ENCODE results near the gene LCN10.
"Not testable (repeated sequence)": the region's sequence is repeated elsewhere in the genome, so short reads cannot be mapped to it uniquely, and the experiment has no call there.

The LCN10 gene

DNA sequence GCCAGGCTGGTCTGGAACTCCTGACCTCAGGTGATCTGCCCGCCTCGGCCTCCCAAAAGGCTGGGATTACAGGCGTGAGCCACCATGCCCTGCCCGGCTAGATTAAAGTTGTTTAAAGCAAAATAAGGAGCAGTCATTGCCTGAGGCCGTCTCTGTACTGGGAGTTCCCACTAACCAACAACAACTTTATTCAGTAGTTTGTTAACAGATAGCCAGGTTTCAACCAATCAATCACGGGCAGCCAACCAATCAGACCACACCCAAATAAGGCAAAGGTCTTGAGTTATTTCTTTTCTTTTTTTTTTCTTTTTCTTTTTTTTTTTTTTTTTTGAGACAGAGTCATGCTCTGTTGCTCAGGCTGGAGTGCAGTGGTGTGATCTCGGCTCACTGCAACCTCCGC is 38.0 kb downstream of the LCN10 start:
- in situ Hi-C loops (cut with HindIII; ENCODE audit: low sequenced_read_pairs) = not testable (repeated sequence)

DNA sequence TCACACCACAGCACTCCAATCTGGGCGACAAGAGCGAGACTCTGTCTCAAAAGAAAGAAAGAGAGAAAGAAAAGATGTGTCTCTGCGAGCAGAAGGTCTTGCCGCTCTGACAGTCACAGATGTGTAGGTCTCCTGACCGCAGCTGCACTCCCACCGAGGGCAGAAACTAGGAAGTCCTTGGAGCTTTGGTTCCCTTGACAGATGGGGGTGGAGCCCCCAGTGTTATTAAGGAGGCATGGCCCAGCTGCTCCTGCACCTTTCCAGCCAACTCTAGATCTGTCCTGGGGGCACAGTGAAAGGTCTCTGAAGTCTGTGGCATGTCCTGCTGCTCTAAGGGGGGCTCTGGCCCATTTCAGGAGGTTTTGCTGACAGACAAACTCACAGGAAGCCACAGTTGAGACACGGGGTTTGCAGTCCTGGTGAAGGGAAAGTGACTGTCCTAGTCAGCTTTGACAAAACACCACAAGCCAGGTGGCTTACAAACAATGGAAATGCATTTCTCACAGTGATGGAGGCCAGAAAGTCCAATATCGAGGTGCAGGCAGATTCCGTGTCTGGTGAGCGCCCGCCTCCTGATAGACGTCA is 39.4 kb downstream of the LCN10 start:
- in situ Hi-C loops (cut with HindIII; ENCODE audit: low sequenced_read_pairs) = no loop called here

DNA sequence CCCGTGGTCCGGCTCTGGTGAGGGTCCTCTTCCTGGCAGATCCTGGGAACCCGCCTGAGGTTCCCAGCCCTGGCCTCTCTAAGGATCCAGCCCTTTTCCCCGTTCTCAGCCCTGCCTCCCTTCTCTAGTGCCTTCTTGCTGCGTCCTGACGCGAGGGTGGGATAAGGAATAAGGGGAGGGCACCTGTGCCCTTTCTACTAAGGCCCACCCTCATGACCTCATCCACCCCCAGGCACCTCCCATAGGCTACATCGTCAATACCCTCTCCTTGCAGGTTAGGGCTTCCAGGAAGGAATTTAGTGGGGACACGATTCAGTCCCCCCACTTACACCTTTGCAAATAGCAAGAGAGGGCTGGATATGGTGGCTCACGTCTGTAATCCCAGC is 41.1 kb downstream of the LCN10 start:
- in situ Hi-C loops (cut with HindIII; ENCODE audit: low sequenced_read_pairs) = no loop called here

DNA sequence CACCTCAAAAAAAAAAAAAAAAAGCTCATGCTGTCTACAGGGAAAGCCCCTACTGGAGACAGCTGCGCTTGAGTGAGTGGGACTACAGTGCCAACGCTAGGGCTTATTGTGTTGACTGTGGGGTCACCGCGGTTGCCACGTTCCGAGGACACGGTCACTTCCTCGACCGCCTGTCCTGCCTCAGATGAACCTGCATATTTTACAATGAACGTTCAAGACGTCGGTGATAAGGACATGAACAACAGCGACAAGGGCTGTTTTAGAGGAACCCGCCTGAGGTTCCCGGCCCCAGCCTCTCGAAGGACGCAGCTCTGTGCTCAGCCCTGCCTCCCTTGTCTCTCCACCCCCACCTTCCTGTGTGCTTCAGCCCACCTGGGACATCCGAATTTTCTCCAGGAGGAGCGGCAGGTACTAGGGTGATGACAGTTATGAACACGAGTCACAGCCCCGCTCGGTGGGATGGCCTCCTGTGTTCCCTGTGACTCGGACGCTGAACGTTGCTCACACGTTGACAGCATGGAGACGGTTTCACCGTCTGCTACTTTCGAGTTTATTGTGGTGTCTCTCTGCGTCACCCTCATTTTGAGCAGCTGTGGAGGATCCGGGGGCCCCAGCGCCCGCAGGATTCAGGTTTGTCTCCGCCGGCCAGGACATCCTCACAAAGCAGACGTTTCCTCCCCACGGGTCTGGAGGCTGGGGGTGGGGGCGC is 41.6 kb downstream of the LCN10 start:
- in situ Hi-C loops (cut with HindIII; ENCODE audit: low sequenced_read_pairs) = no loop called here

DNA sequence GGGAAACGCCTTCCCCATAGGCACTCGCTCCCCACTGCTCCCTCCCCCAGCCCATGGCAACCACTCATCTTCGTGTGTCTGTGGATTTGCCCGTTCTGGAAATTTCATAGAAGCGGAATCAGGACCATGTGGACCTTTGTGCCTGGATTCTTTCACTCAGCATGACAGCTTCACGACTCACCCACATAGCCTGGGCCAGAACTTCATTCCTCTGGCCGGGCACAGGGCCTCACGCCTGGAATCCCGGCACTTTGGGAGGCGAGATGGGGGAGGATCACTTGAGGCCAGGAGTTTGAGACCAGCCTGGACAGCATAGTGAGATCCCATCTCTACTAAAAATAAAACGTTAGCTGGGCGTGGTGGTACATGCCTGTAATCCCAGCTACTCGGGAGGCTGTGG is 42.4 kb downstream of the LCN10 start:
- in situ Hi-C loops (cut with HindIII; ENCODE audit: low sequenced_read_pairs) = no loop called here

DNA sequence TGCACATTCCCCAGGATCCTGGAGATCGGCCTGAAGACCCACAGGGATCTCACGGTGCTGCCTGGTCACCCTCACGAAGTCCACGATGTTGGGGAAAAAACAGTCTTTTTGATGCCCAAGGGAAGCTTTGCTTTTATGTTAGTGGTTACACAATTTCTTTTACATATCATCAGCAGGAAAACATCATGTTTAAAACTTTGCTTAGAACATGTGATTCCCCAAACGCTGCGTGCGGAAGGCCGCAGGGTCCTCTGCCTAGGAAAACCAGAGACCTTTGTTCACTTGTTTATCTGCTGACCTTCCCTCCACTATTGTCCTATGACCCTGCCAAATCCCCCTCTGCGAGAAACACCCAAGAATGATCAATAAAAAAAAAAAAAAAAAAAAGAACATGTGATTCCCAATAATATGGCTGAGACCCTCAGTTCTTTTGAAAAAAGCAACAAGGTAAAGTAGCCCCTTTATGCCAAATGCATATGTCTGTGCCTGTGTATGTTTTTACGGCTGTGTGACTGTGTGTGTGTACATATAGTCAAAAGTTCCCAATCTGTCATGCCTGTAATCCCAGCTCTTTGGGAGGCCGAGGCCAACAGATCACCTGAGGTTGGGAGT is 44.0 kb downstream of the LCN10 start:
- in situ Hi-C loops (cut with HindIII; ENCODE audit: low sequenced_read_pairs) = no loop called here

DNA sequence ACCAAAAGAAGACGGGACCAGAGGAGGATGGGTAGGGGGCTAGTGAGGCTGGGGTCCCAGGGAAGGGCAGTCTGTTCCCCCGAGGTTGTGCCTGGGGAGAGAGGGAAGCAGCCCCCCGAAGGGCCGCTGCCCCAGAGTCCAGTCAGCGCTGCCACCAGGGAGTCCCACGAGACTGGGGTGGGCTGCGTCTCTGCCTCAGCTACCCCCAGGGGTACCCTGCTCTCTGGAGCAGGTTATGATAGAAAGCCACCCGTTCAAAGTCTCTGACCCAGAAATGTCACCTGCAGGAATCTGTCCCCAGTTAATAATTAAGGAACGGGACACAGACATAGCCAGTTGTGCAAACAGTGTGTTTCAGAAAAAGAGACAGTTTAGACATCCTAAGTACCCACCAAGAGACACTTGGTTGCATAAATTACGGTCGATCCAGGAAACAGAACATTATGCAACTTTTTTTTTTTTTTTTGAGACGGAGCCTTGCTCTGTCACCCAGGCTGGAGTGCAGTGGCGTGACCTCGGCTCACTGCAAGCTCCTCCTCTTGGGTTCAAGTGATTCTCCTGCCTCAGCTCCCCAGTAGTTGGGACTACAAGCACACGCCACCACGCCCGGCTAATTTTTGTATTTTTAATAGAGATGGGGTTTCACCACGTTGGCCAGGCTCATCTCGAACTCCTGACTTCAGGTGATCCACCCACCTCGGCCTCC is 44.8 kb downstream of the LCN10 start:
- in situ Hi-C loops (cut with HindIII; ENCODE audit: low sequenced_read_pairs) = no loop called here

DNA sequence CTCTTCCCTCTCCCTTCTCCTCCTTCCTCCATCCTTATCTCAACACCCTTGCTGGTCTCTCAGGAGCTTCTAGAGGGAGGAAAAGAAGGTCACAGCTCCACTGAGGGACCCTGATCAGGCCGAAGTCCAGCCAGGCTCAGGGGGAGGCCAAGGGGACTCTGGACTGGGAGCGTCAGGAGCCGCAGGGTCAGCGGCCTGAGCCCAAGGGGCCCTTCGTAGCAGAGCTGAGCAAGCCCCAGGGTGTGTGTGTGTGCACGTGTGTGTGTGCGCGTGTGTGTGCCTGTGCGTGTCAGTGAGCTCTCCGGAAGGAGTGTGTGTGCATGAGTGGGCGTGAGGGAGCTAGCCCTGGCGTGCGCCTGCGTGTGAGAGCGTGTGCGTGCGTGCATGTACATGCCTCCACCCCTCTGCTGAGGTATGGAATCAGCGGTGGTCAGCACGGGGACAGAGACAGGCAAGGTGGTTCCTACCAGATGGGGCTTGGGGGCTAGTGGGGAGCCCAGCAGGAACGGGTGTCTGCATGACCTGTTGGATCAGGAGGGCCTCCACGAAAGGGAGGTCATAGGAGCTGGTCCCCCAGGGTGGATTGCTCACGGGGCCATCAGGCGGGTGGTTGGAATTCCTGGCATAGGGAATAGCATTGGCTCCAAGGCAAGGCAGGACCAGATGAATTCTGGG is 45.5 kb downstream of the LCN10 start:
- in situ Hi-C loops (cut with HindIII; ENCODE audit: low sequenced_read_pairs) = no loop called here

DNA sequence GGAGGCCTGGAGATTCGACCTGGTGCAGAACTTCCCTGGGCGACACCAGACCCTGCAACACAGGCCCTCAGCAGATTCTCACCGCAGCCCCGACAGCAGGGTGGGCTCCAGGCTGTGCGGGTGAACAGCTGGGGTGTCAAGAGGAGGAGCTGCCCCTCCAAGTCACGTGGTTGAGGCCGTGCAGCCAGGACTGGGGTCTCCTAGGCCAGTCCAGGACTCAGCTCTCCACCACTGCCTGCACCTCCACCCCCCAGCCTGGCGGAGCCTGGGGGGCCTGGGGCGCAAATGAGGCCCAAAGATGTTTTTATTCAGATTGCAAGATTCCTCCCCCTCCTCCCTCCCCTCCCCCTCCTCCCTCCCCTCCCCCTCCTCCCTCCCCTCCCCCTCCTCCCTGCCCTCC is 46.2 kb downstream of the LCN10 start:
- in situ Hi-C loops (cut with HindIII; ENCODE audit: low sequenced_read_pairs) = no loop called here

DNA sequence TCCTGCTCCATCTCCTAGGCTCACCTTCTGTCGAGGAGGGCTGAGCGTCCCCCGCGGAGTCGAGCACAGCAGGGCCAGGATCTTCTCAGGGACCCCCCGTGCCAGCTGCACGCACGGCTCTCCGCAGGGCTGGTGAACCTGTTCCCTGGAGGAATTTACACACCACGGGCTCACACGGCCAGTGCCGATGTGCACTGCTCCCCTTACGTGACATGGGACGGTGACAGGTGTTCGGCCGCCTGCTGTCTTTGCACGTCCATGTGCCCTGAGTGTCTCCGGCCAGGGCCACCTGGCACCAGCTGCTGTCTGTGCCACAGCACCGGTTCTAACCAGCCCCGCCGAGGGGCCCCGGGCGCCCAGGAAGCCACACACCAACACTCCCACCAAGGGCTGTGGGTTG is 46.8 kb downstream of the LCN10 start:
- in situ Hi-C loops (cut with HindIII; ENCODE audit: low sequenced_read_pairs) = no loop called here

DNA sequence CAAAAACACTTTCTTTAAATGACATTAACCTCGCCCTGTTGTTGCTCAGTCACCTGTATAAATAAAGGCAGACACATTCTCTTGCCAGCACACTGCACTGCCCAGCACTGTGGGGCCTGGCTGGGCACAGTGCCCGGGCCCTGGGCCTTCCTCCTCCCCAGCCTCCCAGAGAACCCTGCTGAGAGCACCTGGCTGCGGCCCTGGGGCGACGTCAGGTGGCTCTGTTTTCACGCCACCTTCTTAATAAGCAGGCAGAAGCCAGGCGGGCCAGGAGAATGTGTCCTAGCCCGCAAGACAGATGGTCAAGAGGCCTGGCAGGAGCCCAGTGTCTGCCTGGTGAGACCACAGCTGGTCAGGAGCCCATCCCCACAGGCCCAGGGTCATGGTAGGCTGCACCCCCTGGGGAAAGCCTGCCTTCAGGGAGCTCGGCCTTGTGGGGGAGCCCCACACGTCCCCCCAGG is 47.3 kb downstream of the LCN10 start:
- in situ Hi-C loops (cut with HindIII; ENCODE audit: low sequenced_read_pairs) = no loop called here

DNA sequence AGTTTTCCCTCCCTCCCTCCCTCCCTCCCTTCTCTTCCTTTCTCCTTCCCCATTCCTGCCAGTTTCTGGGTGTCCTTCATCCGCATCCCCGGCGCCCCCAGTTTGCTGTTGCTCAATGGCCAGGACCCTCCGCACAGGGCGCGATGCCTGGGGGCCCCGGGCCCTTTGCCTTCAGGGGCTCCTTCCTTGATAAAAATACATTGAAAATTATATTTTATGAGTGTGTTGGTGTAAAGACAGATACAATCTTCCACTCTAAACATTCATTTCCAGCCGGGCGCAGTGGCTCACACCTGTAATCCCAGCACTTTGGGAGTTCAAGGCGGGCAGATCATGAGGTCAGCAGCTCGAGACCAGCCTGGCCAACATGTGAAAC is 47.9 kb downstream of the LCN10 start:
- in situ Hi-C loops (cut with HindIII; ENCODE audit: low sequenced_read_pairs) = no loop called here

DNA sequence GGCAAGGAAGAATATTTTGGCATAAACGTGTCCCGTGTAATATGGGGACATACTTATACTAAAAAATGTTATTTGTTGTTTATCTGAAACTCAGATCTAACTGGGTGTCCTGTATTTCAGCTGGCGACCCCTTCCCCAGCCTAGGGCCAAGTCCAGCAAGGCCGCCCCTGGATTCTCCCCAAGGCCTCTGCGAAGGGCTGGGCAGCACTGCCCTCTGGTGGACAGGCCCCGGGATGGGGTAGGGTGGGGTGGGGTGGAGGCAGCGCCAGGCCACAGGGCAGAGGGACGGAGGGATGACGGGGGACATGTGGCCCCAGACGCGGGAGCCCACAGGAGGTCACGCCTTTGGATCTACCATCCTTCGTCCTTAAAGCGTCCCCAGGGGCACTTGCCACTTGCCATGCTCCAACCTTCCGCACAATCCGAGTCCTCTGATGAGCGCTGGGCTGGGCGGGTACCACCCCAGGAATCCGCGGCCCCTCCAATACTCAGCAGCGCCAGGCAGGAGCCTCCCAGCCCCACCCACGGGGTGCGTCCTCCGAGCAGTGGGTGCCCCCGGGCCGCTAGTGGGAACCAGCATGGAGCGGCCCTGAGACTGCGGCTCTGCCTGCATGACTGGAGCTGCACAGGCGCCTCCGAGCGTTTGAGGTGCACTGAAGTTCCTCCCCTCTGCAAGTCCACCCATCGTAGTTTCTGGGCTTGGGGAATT is 48.4 kb downstream of the LCN10 start:
- in situ Hi-C loops (cut with HindIII; ENCODE audit: low sequenced_read_pairs) = no loop called here

DNA sequence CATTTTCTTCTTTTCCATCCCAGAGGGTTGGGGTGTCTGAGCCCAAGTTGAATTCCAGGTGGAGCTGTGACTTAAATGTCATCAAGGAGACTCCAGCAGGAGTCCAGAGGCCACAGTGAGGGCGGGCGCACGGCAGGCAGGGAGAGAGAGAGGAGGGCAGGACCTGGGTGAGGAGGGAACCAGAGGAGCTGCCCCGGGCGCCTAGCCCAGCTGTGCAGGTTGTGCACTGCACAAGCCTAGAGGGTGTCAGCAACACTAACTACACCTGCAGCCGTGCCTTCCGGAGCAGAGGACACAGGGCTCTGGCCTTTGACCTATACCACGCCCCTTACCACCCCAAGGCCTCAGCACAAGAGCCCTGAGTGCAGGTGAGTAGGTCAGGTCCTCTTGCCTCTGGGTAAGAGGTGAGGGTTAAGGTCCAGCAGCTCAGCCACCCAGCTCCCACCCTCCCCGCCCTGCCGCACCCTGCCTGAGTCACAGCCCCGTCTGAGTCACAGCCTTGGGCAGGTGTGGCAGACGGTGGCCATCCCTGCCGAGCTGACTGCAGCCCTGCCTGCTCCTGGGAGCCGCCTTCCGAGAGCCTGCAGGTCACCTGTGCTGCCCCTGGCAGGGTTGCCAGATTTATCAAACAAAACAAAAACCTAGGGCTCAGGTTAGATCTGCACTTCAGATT is 49.1 kb downstream of the LCN10 start:
- in situ Hi-C loops (cut with HindIII; ENCODE audit: low sequenced_read_pairs) = no loop called here

DNA sequence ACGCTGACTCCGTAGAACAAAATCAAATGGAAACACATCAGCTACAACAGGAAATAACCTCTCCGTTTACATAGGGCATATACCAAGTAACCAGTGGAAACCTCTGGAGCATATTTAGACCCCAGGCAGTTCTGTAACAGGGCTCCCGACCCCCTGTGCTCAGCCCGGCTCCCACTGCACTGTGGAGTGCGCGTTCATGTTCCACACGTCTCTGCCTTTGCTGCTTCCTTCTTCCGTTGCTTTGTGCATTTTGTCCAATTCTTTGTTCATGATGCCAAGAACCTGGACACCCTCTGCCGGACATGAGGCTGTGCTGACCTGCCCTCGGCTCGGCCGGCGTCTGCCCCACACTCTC is 49.6 kb downstream of the LCN10 start:
- in situ Hi-C loops (cut with HindIII; ENCODE audit: low sequenced_read_pairs) = no loop called here

DNA sequence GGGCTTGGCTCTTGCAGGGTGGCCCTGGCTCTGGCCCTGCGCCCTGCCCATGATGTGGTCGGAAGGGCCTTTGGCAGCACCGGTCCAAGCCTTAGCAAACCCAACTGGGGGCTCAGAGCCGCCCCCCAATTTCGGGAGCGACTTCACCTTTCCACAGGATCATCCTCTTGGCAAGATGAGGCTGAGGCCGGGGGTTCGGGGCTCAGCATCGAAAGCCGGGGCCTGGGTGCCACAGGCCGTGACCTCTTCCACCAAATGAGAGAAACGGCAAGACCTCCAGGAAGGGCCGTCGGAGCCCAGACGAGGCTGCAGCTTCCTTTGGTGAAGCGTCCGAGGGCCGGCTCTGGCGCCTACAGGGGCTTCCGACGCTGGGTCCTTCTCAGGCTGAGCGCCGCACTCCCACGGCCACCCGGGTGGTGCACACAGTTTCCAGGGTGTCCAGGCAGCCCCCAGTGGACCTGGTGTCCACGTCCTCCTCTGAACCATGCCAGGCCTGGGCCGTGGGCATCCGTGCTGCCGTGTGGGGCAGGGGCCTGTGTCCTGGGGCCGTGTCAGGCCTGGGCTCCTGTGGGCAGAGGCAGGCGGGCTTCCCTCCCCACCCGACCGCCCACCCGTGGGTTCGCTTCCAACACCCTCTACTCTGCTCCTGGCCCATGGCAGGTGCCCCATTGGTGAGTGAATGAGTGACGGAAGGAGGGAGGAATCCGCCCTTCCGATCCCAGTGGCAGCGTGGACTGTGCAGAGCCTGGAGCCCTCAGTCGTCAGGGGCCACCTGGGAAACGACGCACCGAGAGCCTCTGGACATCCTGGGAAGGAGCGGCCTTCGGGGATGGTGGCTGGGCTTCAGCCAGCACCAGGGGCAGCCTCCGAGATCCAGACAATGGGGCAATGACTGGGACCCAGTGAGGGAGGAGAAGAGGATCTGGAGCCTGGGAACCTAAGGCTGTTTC is 50.3 kb downstream of the LCN10 start:
- in situ Hi-C loops (cut with HindIII; ENCODE audit: low sequenced_read_pairs) = no loop called here

DNA sequence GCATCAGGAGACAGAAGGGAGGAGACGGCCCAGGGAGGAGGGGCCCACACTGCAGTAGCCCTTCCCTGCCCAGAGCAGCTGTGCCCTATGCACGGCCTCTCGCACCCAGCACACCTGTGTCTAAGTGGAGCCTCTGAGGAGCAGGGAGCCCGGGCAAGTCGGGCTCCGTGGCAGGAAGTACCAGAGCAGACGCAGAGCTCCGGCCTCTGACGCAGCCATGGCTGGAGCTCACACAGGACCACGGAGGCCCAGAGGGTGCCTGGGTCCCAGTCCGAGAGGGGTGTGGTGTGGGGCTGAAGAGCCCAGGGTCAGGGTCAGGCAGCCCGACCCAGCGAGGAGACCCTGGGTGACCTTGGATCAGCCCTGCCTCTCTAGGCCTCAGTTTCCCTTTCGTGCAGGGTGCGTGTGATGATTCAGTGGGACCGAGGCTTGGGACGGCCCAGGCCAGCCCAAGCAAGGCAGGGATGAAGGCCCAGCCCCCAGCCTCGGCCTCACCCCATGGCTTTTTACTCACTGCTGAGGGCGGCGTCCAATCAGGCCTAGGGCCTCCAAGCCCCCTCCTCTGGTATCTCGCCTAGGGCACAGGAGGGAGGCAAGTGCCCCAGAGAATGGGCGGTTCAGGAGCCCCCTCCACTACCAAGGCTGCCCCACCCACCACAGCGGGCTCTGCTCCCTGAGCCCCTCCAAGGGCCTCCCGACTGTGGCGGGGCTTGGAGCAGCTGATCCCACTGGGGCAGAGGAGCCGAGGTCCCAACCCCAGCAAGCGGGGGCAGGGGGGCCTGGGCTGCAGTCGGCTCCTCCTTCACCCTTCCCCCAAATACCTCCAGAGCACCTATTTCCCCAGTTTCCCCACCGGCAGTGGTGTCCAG is 51.2 kb downstream of the LCN10 start:
- in situ Hi-C loops (cut with HindIII; ENCODE audit: low sequenced_read_pairs) = no loop called here

DNA sequence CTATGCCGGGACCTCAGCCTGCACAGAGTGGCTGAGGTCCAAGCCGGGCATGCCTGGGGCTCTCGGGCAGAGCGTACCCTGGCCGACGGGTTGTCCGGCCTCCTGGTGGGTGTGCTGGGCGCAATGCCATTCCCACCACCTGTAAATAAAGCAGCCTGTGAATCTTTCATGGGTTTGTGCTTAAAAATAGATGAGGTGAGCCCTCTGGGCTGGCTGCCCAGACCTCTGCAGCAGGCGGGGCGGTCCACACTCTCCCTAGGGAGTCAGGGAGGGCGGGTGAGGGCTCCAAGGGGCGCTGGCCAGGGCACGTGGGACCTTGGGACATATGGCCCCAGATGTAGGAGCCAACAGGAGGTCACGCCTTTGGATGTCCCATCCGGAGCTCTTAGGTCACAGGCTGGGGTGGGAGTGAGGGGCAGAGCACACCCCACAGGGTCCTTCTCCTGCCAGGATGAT is 51.9 kb downstream of the LCN10 start:
- in situ Hi-C loops (cut with HindIII; ENCODE audit: low sequenced_read_pairs) = no loop called here

All from DLD1 (cell line).